Natural killer cell (primary cell): ENCODE results near the gene MIDN. TPM values are rescaled to one million over a fixed set of nuclear protein-coding genes. Genes with fewer than 3 reads are reported as not detected.

ENCODE experiments used
- ATAC-seq, 3 donors: fragments of 150-1000 bp in 2 of 3; fragments of 200-7000 bp in 1 of 3; cut with Tn5 transposase; 1 replicate in 1 of 3; 2 replicates in 2 of 3; pipeline ENCODE4 v1.10.0; 2021; ENCODE audit warnings: mild to moderate bottlenecking in 2 of 3, moderate library complexity in 2 of 3
- DNase-seq, 2 donors: peaks; one replicate each; pipeline versions ENCODE4 v3.0.0 to v3.0.0-alpha.2; 2013 to 2021; ENCODE audit warnings: mixed read lengths in 1 of 2
- H3K27ac ChIP-seq: one replicate; pipeline ENCODE4 v1.5.1; 2013; ENCODE audit warnings: mild to moderate bottlenecking, low read length
- H3K27me3 ChIP-seq: one replicate; pipeline ENCODE4 v1.6.1; 2013; ENCODE audit warnings: low read length; ENCODE audit not compliant: control insufficient read depth, insufficient read depth
- H3K36me3 ChIP-seq: one replicate; pipeline ENCODE4 v1.6.1; 2013; ENCODE audit warnings: low read length; ENCODE audit not compliant: control insufficient read depth, insufficient read depth
- H3K4me1 ChIP-seq: one replicate; pipeline ENCODE4 v1.6.1; 2013; ENCODE audit warnings: low read length; ENCODE audit not compliant: control insufficient read depth, insufficient read depth
- H3K4me3 ChIP-seq: one replicate; pipeline ENCODE4 v1.5.1; 2013; ENCODE audit warnings: low read length
- H3K9me3 ChIP-seq: one replicate; pipeline ENCODE4 v1.6.1; 2013; ENCODE audit warnings: low read length; ENCODE audit not compliant: control insufficient read depth, insufficient read depth
- H3K27ac Mint-ChIP-seq, 2 donors: one replicate each; pipeline ENCODE4 v1.8.0; 2022; ENCODE audit warnings: mild to moderate bottlenecking in 2 of 2, mixed read lengths in 2 of 2, moderate library complexity in 1 of 2
- H3K27me3 Mint-ChIP-seq, 2 donors: one replicate each; pipeline ENCODE4 v1.8.0; 2022; ENCODE audit warnings: low read depth in 2 of 2, mixed read lengths in 2 of 2
- H3K36me3 Mint-ChIP-seq: one replicate; pipeline ENCODE4 v1.8.0; 2022; ENCODE audit warnings: mixed read lengths
- H3K4me1 Mint-ChIP-seq, 2 donors: one replicate each; pipeline ENCODE4 v1.8.0; 2022; ENCODE audit warnings: mixed read lengths in 2 of 2
- H3K4me3 Mint-ChIP-seq: one replicate; pipeline ENCODE4 v1.8.0; 2022; ENCODE audit warnings: mild to moderate bottlenecking, moderate library complexity, mixed read lengths
- H3K9me3 Mint-ChIP-seq, 2 donors: one replicate each; pipeline ENCODE4 v1.8.0; 2022; ENCODE audit warnings: mixed read lengths in 2 of 2
- WGBS: methylation state at CpG from one replicate; pipeline ENCODE4 v1.1.7; 2013; ENCODE audit warnings: missing lambda C conversion rate; ENCODE audit not compliant: insufficient coverage; 5-methylcytosine and 5-hydroxymethylcytosine counted together
- intact Hi-C: fragments of 100-400 bp; cut with micrococcal nuclease; formaldehyde crosslinking; loops from one replicate; pipeline ENCODE4 v1.14.2; 2022
- total RNA-seq, 4 donors: library from RNA; stranded (reverse); fragments of 120-200 nt in 1 of 4; gene quantifications; one replicate each; pipeline versions ENCODE4 v1.2.3 to v1.2.4, GENCODE V29; 2013 to 2022
- TF ChIP-seq, protein P1 (sequence below): fragments of 200-600 bp; IDR thresholded peaks from one replicate; pipeline ENCODE4 v1.8.0; 2022; ENCODE audit warnings: antibody characterized with exemption

MIDN gene
- total RNA-seq, 3 donors from 2014 or later (not counting 1 experiment from before 2014, with no cell fraction given) = 296 to 367 (median 314) TPM

DNA sequence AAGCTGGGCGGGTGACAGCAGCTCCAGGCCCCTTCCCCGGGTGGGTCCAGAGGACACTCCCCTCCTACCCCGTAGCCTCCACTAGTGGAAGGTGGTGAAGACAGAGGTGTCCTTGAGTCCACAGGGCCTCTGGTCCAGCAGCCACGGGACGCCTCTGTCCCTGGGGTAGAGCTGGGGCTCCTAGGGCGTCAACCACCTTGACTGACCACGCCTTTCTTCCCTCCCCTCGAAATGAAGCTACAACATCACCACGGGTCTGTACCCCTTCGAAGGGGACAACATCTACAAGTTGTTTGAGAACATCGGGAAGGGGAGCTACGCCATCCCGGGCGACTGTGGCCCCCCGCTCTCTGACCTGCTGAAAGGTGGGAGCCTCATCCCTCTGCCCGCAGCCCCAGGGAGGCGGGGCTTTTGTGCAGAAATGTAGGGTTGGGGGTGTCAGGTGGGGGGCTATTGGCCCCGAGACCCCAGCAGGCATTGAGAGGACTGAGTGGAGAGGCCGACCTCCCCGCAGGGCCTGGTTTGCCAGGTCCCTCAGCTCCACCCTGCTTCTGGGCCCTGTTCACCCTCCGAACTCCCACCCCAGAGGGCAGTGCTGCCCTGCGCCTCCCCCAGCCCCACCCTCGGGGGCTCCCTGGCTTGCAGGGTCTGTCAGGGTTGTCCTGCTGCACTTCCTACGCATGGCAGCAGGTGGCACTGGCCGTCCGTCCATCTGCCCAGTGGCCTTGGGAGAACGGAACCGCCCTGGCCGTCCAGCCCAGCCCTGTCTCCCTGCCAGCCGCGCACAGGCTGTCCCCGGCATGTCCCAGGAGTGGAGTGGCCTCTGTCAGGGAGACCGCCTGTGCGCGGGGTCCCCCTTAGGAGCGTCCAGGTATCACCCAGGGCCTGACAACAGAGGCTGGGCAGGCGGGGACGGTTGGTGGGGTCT is 27.1 kb upstream of the MIDN start:
- Mint-ChIP-seq H3K27me3 (no peaks in the 10 kb centered on the region), H3K4me1 (no peaks in the 10 kb centered on the region), H3K4me3 (no peak overlapping the region), H3K27ac (no peak overlapping the region), H3K36me3 (no peaks in the 10 kb centered on the region), H3K9me3 (no peaks in the 10 kb centered on the region)
- intact Hi-C loops = no loop called here
- TF ChIP-seq, protein P1, sequence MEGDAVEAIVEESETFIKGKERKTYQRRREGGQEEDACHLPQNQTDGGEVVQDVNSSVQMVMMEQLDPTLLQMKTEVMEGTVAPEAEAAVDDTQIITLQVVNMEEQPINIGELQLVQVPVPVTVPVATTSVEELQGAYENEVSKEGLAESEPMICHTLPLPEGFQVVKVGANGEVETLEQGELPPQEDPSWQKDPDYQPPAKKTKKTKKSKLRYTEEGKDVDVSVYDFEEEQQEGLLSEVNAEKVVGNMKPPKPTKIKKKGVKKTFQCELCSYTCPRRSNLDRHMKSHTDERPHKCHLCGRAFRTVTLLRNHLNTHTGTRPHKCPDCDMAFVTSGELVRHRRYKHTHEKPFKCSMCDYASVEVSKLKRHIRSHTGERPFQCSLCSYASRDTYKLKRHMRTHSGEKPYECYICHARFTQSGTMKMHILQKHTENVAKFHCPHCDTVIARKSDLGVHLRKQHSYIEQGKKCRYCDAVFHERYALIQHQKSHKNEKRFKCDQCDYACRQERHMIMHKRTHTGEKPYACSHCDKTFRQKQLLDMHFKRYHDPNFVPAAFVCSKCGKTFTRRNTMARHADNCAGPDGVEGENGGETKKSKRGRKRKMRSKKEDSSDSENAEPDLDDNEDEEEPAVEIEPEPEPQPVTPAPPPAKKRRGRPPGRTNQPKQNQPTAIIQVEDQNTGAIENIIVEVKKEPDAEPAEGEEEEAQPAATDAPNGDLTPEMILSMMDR = no peak
- Histone ChIP-seq H3K27me3 (no peaks in the 10 kb centered on the region), H3K27ac (no peak overlapping the region), H3K9me3 (no peaks in the 10 kb centered on the region), H3K4me3 (no peak overlapping the region), H3K36me3 (peaks cover 38% of the 10 kb centered on the region), H3K4me1 (no peaks in the 10 kb centered on the region)
- DNase-seq = no peak
- 91% methylated on average over 35 of the region's 38 CpGs for WGBS
- ATAC-seq = peak in 2 of 3 donors; percentile 26 to 46

DNA sequence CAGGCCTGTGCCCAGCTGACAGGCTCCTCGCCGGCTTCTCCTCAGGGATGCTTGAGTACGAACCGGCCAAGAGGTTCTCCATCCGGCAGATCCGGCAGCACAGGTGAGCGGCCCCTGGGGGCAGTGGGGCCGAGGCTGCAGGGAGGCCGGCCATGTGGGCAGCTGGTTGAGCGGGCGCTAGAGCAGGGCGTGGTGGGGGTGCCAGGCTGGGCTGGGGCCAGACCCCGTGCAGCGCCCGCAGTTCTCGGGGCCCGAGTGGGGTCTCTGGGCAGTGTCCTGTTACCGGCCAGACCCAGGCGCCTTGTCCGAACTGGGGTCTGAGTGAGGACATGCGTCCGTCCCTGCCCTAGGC is 26.5 kb upstream of the MIDN start:
- peaks cover 41% of the 10 kb centered on the region for H3K36me3 ChIP-seq
- intact Hi-C loops = no loop called here
- H3K4me1 ChIP-seq = no peaks in the 10 kb centered on the region
- DNase-seq = no peak
- Mint-ChIP-seq H3K27me3 (no peaks in the 10 kb centered on the region), H3K36me3 (no peaks in the 10 kb centered on the region), H3K27ac (no peak overlapping the region), H3K9me3 (no peaks in the 10 kb centered on the region), H3K4me1 (no peaks in the 10 kb centered on the region), H3K4me3 (no peak overlapping the region)
- WGBS = 97% methylated on average over 22 of the region's 22 CpGs
- no peak overlapping the region for H3K27ac ChIP-seq
- TF ChIP-seq, protein P1 = no peak
- no peaks in the 10 kb centered on the region for H3K27me3 ChIP-seq
- no peak for ATAC-seq
- H3K4me3 ChIP-seq = no peak overlapping the region
- no peaks in the 10 kb centered on the region for H3K9me3 ChIP-seq

DNA sequence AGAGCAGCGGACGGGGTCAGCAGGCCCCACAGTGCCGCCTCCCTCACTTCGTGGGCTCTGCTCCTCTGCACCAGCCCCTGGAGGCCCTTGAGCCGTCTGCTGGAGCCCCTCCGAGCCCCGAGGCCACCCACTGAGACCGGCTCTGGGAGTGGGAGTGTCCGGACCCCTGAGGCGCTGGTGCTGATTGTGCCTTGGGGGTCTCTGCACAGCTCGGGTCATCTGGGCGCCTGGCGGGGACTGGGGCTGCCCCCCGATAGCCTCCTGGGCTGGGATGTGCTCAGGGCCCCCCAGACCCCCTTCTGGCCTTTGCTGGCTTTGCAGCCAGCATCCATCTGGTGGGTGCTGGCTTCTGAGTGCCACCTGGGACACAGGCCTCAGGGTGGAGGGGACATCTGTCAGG is 26.0 kb upstream of the MIDN start:
- Histone ChIP-seq H3K9me3 (no peaks in the 10 kb centered on the region), H3K4me1 (no peaks in the 10 kb centered on the region), H3K36me3 (peaks cover 45% of the 10 kb centered on the region), H3K4me3 (no peak overlapping the region), H3K27ac (no peak overlapping the region), H3K27me3 (no peaks in the 10 kb centered on the region)
- H3K27ac Mint-ChIP-seq = no peak overlapping the region
- H3K4me3 Mint-ChIP-seq = no peak overlapping the region
- intact Hi-C loops = no loop called here
- DNase-seq (no peak), ATAC-seq (no peak)
- no peaks in the 10 kb centered on the region for H3K27me3 Mint-ChIP-seq
- H3K36me3 Mint-ChIP-seq = no peaks in the 10 kb centered on the region
- H3K9me3 Mint-ChIP-seq = no peaks in the 10 kb centered on the region
- 95% methylated on average over 14 of the region's 14 CpGs for WGBS
- no peaks in the 10 kb centered on the region for H3K4me1 Mint-ChIP-seq
- TF ChIP-seq, protein P1 = no peak
